Measurements from ENCODE around the gene MDGA2. TPM values are rescaled to one million over a fixed set of nuclear protein-coding genes. Genes with fewer than 3 reads are reported as not detected.

The MDGA2 gene
- total and polyA plus RNA-seq, 7 experiments from 2014 or later, result not detected

- CTCF ChIA-PET, result no interaction called here
- no peak overlapping the region for H3K4me3 ChIP-seq (ENCODE audit: low read length)
- H3K4me1 ChIP-seq (ENCODE audit: control insufficient read depth in 2 of 2, insufficient read depth in 2 of 2, low read length in 2 of 2), result no peaks in the 10 kb centered on the region
- Mint-ChIP-seq H3K4me1 (no peaks in the 10 kb centered on the region), H3K27ac (no peak overlapping the region), H3K9me3 (peaks cover 1 to 31% (median 8%) of the 10 kb centered on the region in 11 donors), H3K27me3 (no peaks in the 10 kb centered on the region), H3K36me3 (no peaks in the 10 kb centered on the region), H3K4me3 (no peak overlapping the region)
- H3K36me3 ChIP-seq (ENCODE audit: control insufficient read depth in 2 of 3, insufficient read depth in 3 of 3, low read length in 3 of 3), result no peaks in the 10 kb centered on the region
- POLR2A ChIA-PET, result no interaction called here
- H3K27ac ChIP-seq (ENCODE audit: low read depth, low read length), result no peak overlapping the region
- no peaks in the 10 kb centered on the region for H3K27me3 ChIP-seq (ENCODE audit: control insufficient read depth in 2 of 2, insufficient read depth in 2 of 2, low read length in 2 of 2)
- no peaks in the 10 kb centered on the region for H3K9me3 ChIP-seq (ENCODE audit: control insufficient read depth in 2 of 3, low read length in 3 of 3)
- no peak for DNase-seq
- ATAC-seq, result no peak
- intact Hi-C loops (cut with micrococcal nuclease), result no loop called here
These were observed 813.7 kb downstream of the MDGA2 start for GRCh38 chr14:46861753-46862152.

- no peaks in the 10 kb centered on the region for H3K27me3 Mint-ChIP-seq
- H3K9me3 Mint-ChIP-seq, result peaks cover 0 to 5% (median 0%) of the 10 kb centered on the region in 11 donors
- no peaks in the 10 kb centered on the region for H3K4me1 ChIP-seq (ENCODE audit: control insufficient read depth in 2 of 2, insufficient read depth in 2 of 2, low read length in 2 of 2)
- CTCF ChIA-PET, result no interaction called here
- no peaks in the 10 kb centered on the region for H3K9me3 ChIP-seq (ENCODE audit: control insufficient read depth in 2 of 3, low read length in 3 of 3)
- intact Hi-C loops (cut with micrococcal nuclease), result no loop called here
- H3K27ac Mint-ChIP-seq, result no peak overlapping the region
- H3K36me3 ChIP-seq (ENCODE audit: control insufficient read depth in 2 of 3, insufficient read depth in 3 of 3, low read length in 3 of 3), result no peaks in the 10 kb centered on the region
- ATAC-seq, result no peak
- H3K36me3 Mint-ChIP-seq, result no peaks in the 10 kb centered on the region
- POLR2A ChIA-PET, result no interaction called here
- no peaks in the 10 kb centered on the region for H3K4me1 Mint-ChIP-seq
- no peak overlapping the region for H3K27ac ChIP-seq (ENCODE audit: low read depth, low read length)
- no peak for DNase-seq
- H3K4me3 Mint-ChIP-seq, result no peak overlapping the region
- no peaks in the 10 kb centered on the region for H3K27me3 ChIP-seq (ENCODE audit: control insufficient read depth in 2 of 2, insufficient read depth in 2 of 2, low read length in 2 of 2)
- no peak overlapping the region for H3K4me3 ChIP-seq (ENCODE audit: low read length)
These were observed 834.3 kb downstream of the MDGA2 start for GRCh38 chr14:46840944-46841720.

GRCh38 chr14:46820291-46820690 lies 855.1 kb downstream of the MDGA2 start:
- no peaks in the 10 kb centered on the region for H3K4me1 Mint-ChIP-seq
- no peaks in the 10 kb centered on the region for H3K27me3 Mint-ChIP-seq
- intact Hi-C loops (cut with micrococcal nuclease), result no loop called here
- Histone ChIP-seq H3K9me3 (ENCODE audit: control insufficient read depth in 2 of 3, low read length in 3 of 3) (no peaks in the 10 kb centered on the region), H3K36me3 (ENCODE audit: control insufficient read depth in 2 of 3, insufficient read depth in 3 of 3, low read length in 3 of 3) (no peaks in the 10 kb centered on the region), H3K4me1 (ENCODE audit: control insufficient read depth in 2 of 2, insufficient read depth in 2 of 2, low read length in 2 of 2) (no peaks in the 10 kb centered on the region), H3K27ac (ENCODE audit: low read depth, low read length) (no peak overlapping the region), H3K27me3 (ENCODE audit: control insufficient read depth in 2 of 2, insufficient read depth in 2 of 2, low read length in 2 of 2) (no peaks in the 10 kb centered on the region), H3K4me3 (ENCODE audit: low read length) (no peak overlapping the region)
- peaks cover 0 to 17% (median 3%) of the 10 kb centered on the region in 11 donors for H3K9me3 Mint-ChIP-seq
- ATAC-seq, result no peak
- H3K4me3 Mint-ChIP-seq, result no peak overlapping the region
- H3K36me3 Mint-ChIP-seq, result no peaks in the 10 kb centered on the region
- DNase-seq, result no peak
- ChIA-PET CTCF (no interaction called here), POLR2A (no interaction called here)
- no peak overlapping the region for H3K27ac Mint-ChIP-seq

GRCh38 chr14:46819117-46819516 lies 856.3 kb downstream of the MDGA2 start:
- CTCF ChIA-PET, result no interaction called here
- H3K9me3 ChIP-seq (ENCODE audit: control insufficient read depth in 2 of 3, low read length in 3 of 3), result no peaks in the 10 kb centered on the region
- Mint-ChIP-seq H3K27ac (no peak overlapping the region), H3K36me3 (no peaks in the 10 kb centered on the region), H3K27me3 (no peaks in the 10 kb centered on the region), H3K4me1 (no peaks in the 10 kb centered on the region), H3K4me3 (no peak overlapping the region), H3K9me3 (peaks cover 0 to 19% (median 3%) of the 10 kb centered on the region in 11 donors)
- no peaks in the 10 kb centered on the region for H3K4me1 ChIP-seq (ENCODE audit: control insufficient read depth in 2 of 2, insufficient read depth in 2 of 2, low read length in 2 of 2)
- no peak overlapping the region for H3K27ac ChIP-seq (ENCODE audit: low read depth, low read length)
- DNase-seq, result no peak
- no peak for ATAC-seq
- no peak overlapping the region for H3K4me3 ChIP-seq (ENCODE audit: low read length)
- no peaks in the 10 kb centered on the region for H3K36me3 ChIP-seq (ENCODE audit: control insufficient read depth in 2 of 3, insufficient read depth in 3 of 3, low read length in 3 of 3)
- H3K27me3 ChIP-seq (ENCODE audit: control insufficient read depth in 2 of 2, insufficient read depth in 2 of 2, low read length in 2 of 2), result no peaks in the 10 kb centered on the region
- POLR2A ChIA-PET, result no interaction called here
- intact Hi-C loops (cut with micrococcal nuclease), result no loop called here

GRCh38 chr14:46818147-46818546 lies 857.3 kb downstream of the MDGA2 start:
- ATAC-seq (no peak), DNase-seq (no peak)
- Mint-ChIP-seq H3K4me3 (no peak overlapping the region), H3K27me3 (no peaks in the 10 kb centered on the region), H3K9me3 (peaks cover 0 to 26% (median 3%) of the 10 kb centered on the region in 11 donors), H3K4me1 (no peaks in the 10 kb centered on the region), H3K36me3 (no peaks in the 10 kb centered on the region), H3K27ac (no peak overlapping the region)
- Histone ChIP-seq H3K4me1 (ENCODE audit: control insufficient read depth in 2 of 2, insufficient read depth in 2 of 2, low read length in 2 of 2) (no peaks in the 10 kb centered on the region), H3K27me3 (ENCODE audit: control insufficient read depth in 2 of 2, insufficient read depth in 2 of 2, low read length in 2 of 2) (no peaks in the 10 kb centered on the region), H3K4me3 (ENCODE audit: low read length) (no peak overlapping the region), H3K9me3 (ENCODE audit: control insufficient read depth in 2 of 3, low read length in 3 of 3) (no peaks in the 10 kb centered on the region), H3K36me3 (ENCODE audit: control insufficient read depth in 2 of 3, insufficient read depth in 3 of 3, low read length in 3 of 3) (no peaks in the 10 kb centered on the region), H3K27ac (ENCODE audit: low read depth, low read length) (no peak overlapping the region)
- CTCF ChIA-PET, result no interaction called here
- POLR2A ChIA-PET, result no interaction called here
- intact Hi-C loops (cut with micrococcal nuclease), result no loop called here

- Mint-ChIP-seq H3K9me3 (peaks cover 4 to 32% (median 8%) of the 10 kb centered on the region in 11 donors), H3K27me3 (no peaks in the 10 kb centered on the region), H3K4me1 (no peaks in the 10 kb centered on the region), H3K27ac (no peak overlapping the region), H3K36me3 (peaks cover 0 to 3% (median 0%) of the 10 kb centered on the region in 5 donors), H3K4me3 (no peak overlapping the region)
- ATAC-seq (no peak), DNase-seq (no peak)
- Histone ChIP-seq H3K27ac (ENCODE audit: low read depth, low read length) (no peak overlapping the region), H3K27me3 (ENCODE audit: control insufficient read depth in 2 of 2, insufficient read depth in 2 of 2, low read length in 2 of 2) (no peaks in the 10 kb centered on the region), H3K4me1 (ENCODE audit: control insufficient read depth in 2 of 2, insufficient read depth in 2 of 2, low read length in 2 of 2) (no peaks in the 10 kb centered on the region), H3K9me3 (ENCODE audit: control insufficient read depth in 2 of 3, low read length in 3 of 3) (no peaks in the 10 kb centered on the region), H3K36me3 (ENCODE audit: control insufficient read depth in 2 of 3, insufficient read depth in 3 of 3, low read length in 3 of 3) (no peaks in the 10 kb centered on the region), H3K4me3 (ENCODE audit: low read length) (no peak overlapping the region)
- intact Hi-C loops (cut with micrococcal nuclease), result no loop called here
- CTCF ChIA-PET, result no interaction called here
- POLR2A ChIA-PET, result no interaction called here
These were observed 882.3 kb downstream of the MDGA2 start for GRCh38 chr14:46793144-46793543.
